SU-DHL-6 (cell line): Measurements from ENCODE around the gene KCNK16.

Experiments used
- EZH2phosphoT487 ChIP-seq: fragments of 200-600 bp; sonication (generic), shearing (Covaris generic); conservative IDR thresholded peaks from 2 replicates; pipeline ENCODE4 v1.6.1; 2018; ENCODE audit warnings: mild to moderate bottlenecking, antibody characterized with exemption, low read length, moderate library complexity, mixed read lengths
- TF ChIP-seq, protein P1 (sequence below): fragments of 200-600 bp; sonication (generic); IDR thresholded peaks from one replicate; pipeline ENCODE4 v1.5.1; 2017; ENCODE audit warnings: antibody characterized with exemption, mild to moderate bottlenecking, low read length, moderate library complexity; ENCODE audit not compliant: insufficient read depth, poor library complexity, severe bottlenecking

DNA sequence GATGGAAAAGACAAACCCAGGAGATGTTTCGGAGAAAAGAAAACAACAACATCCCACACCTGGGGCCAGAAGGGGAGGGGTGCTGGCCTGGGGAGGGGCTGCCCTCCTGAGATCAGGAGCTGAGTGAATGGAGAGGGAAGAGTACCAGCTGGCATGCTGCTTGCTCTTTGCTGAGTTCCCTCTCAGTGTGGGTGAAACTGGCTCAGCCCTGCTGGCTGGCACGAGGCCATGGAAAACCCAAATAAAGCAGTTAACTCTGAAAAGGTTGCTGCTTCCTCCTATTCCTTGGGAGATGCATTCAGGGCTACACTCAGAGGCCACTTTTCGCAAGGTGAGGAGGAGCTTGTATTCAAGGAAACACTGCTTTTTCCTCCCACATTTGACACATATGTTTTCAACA is 8.0 kb upstream of the KCNK16 start:
- TF ChIP-seq, protein P1, sequence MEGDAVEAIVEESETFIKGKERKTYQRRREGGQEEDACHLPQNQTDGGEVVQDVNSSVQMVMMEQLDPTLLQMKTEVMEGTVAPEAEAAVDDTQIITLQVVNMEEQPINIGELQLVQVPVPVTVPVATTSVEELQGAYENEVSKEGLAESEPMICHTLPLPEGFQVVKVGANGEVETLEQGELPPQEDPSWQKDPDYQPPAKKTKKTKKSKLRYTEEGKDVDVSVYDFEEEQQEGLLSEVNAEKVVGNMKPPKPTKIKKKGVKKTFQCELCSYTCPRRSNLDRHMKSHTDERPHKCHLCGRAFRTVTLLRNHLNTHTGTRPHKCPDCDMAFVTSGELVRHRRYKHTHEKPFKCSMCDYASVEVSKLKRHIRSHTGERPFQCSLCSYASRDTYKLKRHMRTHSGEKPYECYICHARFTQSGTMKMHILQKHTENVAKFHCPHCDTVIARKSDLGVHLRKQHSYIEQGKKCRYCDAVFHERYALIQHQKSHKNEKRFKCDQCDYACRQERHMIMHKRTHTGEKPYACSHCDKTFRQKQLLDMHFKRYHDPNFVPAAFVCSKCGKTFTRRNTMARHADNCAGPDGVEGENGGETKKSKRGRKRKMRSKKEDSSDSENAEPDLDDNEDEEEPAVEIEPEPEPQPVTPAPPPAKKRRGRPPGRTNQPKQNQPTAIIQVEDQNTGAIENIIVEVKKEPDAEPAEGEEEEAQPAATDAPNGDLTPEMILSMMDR, result no peak
- TF ChIP-seq EZH2phosphoT487, result no peak
